SK-N-SH (cell line): ENCODE data around the gene LHPP.

Experiments used
- FOSL2 ChIP-seq: IDR thresholded peaks from 2 replicates; pipeline ENCODE4 v1.4.0; 2012; ENCODE audit warnings: low read depth, mild to moderate bottlenecking, moderate library complexity, borderline replicate concordance
- POLR2AphosphoS5 ChIP-seq: IDR thresholded peaks from 2 replicates; pipeline ENCODE4 v1.6.1; 2012; ENCODE audit warnings: low read depth, low read length
- RFX5 ChIP-seq: IDR thresholded peaks from 2 replicates; pipeline ENCODE4 v1.6.1; 2012; ENCODE audit warnings: mild to moderate bottlenecking, improper control_type of control experiment, low read length
- USF2 ChIP-seq: fragments of 150-350 bp; IDR thresholded peaks from 2 replicates; pipeline ENCODE4 v1.6.1; 2017; ENCODE audit warnings: antibody characterized with exemption, low read length, low read depth, borderline replicate concordance
- YY1 ChIP-seq: IDR thresholded peaks from 2 replicates; pipeline ENCODE4 v1.4.0; 2012; ENCODE audit warnings: low read depth, mild to moderate bottlenecking
- TF ChIP-seq, protein P1 (sequence below): fragments of 200-600 bp; sonication (generic); IDR thresholded peaks from 2 replicates; pipeline ENCODE4 v1.6.1; 2017; ENCODE audit warnings: antibody characterized with exemption, mild to moderate bottlenecking, moderate library complexity
- TF ChIP-seq, protein P2 (sequence below): IDR thresholded peaks from 2 replicates; pipeline ENCODE4 v1.6.1; 2012; ENCODE audit warnings: mild to moderate bottlenecking, low read depth, low read length, moderate library complexity

DNA sequence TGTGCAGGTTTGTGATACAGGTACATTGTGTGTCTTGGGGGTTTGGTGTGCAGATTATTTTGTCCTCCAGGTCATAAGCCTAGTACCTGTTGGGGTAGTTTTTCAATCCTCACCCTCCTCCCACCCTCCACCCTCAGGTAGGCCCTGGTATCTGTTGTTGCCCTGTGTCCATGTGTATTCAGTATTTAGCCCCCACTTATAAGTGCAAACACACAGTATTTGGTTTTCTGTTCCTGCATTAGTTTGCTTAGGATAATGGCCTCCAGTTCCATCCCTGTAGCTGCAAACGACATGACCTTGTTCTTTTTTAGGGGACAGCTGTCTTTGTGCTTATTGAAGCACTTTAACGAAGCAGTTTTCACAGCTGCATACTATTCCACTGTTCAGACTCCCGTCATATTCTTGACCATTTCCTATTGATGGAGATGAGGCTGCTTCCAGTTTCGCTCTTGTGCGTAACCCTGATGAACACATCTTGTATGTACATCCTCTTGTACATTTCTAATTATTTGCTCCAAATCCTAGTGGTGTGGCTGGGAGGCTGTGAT lies 47.4 kb downstream of the LHPP start:
- TF ChIP-seq FOSL2 (no peak), POLR2AphosphoS5 (no peak), USF2 (no peak), RFX5 (no peak), YY1 (no peak)
- TF ChIP-seq, protein P1, sequence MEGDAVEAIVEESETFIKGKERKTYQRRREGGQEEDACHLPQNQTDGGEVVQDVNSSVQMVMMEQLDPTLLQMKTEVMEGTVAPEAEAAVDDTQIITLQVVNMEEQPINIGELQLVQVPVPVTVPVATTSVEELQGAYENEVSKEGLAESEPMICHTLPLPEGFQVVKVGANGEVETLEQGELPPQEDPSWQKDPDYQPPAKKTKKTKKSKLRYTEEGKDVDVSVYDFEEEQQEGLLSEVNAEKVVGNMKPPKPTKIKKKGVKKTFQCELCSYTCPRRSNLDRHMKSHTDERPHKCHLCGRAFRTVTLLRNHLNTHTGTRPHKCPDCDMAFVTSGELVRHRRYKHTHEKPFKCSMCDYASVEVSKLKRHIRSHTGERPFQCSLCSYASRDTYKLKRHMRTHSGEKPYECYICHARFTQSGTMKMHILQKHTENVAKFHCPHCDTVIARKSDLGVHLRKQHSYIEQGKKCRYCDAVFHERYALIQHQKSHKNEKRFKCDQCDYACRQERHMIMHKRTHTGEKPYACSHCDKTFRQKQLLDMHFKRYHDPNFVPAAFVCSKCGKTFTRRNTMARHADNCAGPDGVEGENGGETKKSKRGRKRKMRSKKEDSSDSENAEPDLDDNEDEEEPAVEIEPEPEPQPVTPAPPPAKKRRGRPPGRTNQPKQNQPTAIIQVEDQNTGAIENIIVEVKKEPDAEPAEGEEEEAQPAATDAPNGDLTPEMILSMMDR = no peak
- TF ChIP-seq, protein P2, sequence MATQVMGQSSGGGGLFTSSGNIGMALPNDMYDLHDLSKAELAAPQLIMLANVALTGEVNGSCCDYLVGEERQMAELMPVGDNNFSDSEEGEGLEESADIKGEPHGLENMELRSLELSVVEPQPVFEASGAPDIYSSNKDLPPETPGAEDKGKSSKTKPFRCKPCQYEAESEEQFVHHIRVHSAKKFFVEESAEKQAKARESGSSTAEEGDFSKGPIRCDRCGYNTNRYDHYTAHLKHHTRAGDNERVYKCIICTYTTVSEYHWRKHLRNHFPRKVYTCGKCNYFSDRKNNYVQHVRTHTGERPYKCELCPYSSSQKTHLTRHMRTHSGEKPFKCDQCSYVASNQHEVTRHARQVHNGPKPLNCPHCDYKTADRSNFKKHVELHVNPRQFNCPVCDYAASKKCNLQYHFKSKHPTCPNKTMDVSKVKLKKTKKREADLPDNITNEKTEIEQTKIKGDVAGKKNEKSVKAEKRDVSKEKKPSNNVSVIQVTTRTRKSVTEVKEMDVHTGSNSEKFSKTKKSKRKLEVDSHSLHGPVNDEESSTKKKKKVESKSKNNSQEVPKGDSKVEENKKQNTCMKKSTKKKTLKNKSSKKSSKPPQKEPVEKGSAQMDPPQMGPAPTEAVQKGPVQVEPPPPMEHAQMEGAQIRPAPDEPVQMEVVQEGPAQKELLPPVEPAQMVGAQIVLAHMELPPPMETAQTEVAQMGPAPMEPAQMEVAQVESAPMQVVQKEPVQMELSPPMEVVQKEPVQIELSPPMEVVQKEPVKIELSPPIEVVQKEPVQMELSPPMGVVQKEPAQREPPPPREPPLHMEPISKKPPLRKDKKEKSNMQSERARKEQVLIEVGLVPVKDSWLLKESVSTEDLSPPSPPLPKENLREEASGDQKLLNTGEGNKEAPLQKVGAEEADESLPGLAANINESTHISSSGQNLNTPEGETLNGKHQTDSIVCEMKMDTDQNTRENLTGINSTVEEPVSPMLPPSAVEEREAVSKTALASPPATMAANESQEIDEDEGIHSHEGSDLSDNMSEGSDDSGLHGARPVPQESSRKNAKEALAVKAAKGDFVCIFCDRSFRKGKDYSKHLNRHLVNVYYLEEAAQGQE = no peak
